Measurements from ENCODE around the gene LRP2BP.

DNA sequence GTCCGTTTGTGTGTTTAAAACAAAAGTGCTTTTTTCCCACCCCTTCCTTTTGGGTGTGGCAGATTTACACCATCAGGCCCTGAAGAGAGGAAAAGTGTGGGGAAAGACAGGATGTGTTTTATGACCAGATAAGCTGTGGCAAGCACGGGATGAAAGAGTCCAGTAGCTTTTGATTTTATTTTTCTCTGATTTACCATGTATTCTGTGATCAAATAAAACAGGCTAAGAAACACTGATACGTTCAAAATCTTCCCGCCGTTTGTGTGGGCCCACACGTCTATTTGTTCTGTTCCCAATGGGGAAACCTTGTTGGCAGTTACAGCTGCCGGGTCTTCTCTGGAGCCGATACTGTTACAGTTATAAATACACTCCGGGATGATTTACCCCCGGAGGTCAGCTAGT lies 10.8 kb downstream of the LRP2BP start:
- TF ChIP-seq, protein P1, sequence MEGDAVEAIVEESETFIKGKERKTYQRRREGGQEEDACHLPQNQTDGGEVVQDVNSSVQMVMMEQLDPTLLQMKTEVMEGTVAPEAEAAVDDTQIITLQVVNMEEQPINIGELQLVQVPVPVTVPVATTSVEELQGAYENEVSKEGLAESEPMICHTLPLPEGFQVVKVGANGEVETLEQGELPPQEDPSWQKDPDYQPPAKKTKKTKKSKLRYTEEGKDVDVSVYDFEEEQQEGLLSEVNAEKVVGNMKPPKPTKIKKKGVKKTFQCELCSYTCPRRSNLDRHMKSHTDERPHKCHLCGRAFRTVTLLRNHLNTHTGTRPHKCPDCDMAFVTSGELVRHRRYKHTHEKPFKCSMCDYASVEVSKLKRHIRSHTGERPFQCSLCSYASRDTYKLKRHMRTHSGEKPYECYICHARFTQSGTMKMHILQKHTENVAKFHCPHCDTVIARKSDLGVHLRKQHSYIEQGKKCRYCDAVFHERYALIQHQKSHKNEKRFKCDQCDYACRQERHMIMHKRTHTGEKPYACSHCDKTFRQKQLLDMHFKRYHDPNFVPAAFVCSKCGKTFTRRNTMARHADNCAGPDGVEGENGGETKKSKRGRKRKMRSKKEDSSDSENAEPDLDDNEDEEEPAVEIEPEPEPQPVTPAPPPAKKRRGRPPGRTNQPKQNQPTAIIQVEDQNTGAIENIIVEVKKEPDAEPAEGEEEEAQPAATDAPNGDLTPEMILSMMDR (conservative IDR thresholded peaks at IDR 0.05): no peak
- no peak for TF ChIP-seq ZFX (IDR thresholded peaks at IDR 0.05)

All from C4-2B (cell line).